ENCODE measurements around the gene TEDC2.

The TEDC2 gene

GRCh38 chr16:2449118-2449517 lies 10.8 kb upstream of the TEDC2 start:
- Mint-ChIP-seq H3K4me1 (peaks cover 8% of the 10 kb centered on the region), H3K9me3 (no peaks in the 10 kb centered on the region), H3K36me3 (ENCODE audit: low read depth) (peaks cover 58% of the 10 kb centered on the region), H3K4me3 (no peak overlapping the region), H3K27me3 (ENCODE audit: low read depth, poor library complexity) (no peaks in the 10 kb centered on the region), H3K27ac (no peak overlapping the region)
- TF ChIP-seq CTCF (IDR thresholded peaks at IDR 0.05), result no peak
- DNase-seq, result no peak

- Mint-ChIP-seq H3K4me1 (peaks cover 8% of the 10 kb centered on the region), H3K4me3 (no peak overlapping the region), H3K36me3 (ENCODE audit: low read depth) (peaks cover 48% of the 10 kb centered on the region), H3K27me3 (ENCODE audit: low read depth, poor library complexity) (peaks cover 2% of the 10 kb centered on the region), H3K9me3 (no peaks in the 10 kb centered on the region), H3K27ac (no peak overlapping the region)
- no peak for DNase-seq
- no peak for TF ChIP-seq CTCF (IDR thresholded peaks at IDR 0.05)
Observed at GRCh38 chr16:2450535-2450934, 9.4 kb upstream of the TEDC2 start.

- Mint-ChIP-seq H3K27me3 (ENCODE audit: low read depth, poor library complexity) (peaks cover 2% of the 10 kb centered on the region), H3K36me3 (ENCODE audit: low read depth) (peaks cover 48% of the 10 kb centered on the region), H3K27ac (no peak overlapping the region), H3K4me3 (no peak overlapping the region), H3K4me1 (peaks cover 8% of the 10 kb centered on the region), H3K9me3 (no peaks in the 10 kb centered on the region)
- no peak for DNase-seq
- no peak for TF ChIP-seq CTCF (IDR thresholded peaks at IDR 0.05)
Observed at GRCh38 chr16:2450975-2451381, 8.9 kb upstream of the TEDC2 start.

- no peak overlapping the region for H3K4me3 Mint-ChIP-seq
Observed at GRCh38 chr16:2451851-2452320, 8.0 kb upstream of the TEDC2 start.

GRCh38 chr16:2452650-2453049 lies 7.3 kb upstream of the TEDC2 start:
- Mint-ChIP-seq H3K27me3 (ENCODE audit: low read depth, poor library complexity) (peaks cover 2% of the 10 kb centered on the region), H3K4me3 (no peak overlapping the region), H3K9me3 (no peaks in the 10 kb centered on the region), H3K36me3 (ENCODE audit: low read depth) (peaks cover 52% of the 10 kb centered on the region), H3K4me1 (peaks cover 8% of the 10 kb centered on the region), H3K27ac (no peak overlapping the region)
- no peak for DNase-seq
- no peak for TF ChIP-seq CTCF (IDR thresholded peaks at IDR 0.05)

More at GRCh38 chr16:2451851-2452320, 8.0 kb upstream of the TEDC2 start:
- no peak for DNase-seq
- Mint-ChIP-seq H3K4me1 (peaks cover 8% of the 10 kb centered on the region), H3K27me3 (ENCODE audit: low read depth, poor library complexity) (peaks cover 2% of the 10 kb centered on the region), H3K9me3 (no peaks in the 10 kb centered on the region), H3K27ac (peak overlapping the region; percentile 84), H3K36me3 (ENCODE audit: low read depth) (peaks cover 45% of the 10 kb centered on the region)
- no peak for TF ChIP-seq CTCF (IDR thresholded peaks at IDR 0.05)

- Mint-ChIP-seq H3K36me3 (ENCODE audit: low read depth) (peaks cover 41% of the 10 kb centered on the region), H3K4me1 (peaks cover 23% of the 10 kb centered on the region), H3K27ac (no peak overlapping the region), H3K9me3 (no peaks in the 10 kb centered on the region), H3K27me3 (ENCODE audit: low read depth, poor library complexity) (peaks cover 2% of the 10 kb centered on the region), H3K4me3 (no peak overlapping the region)
- no peak for DNase-seq
- no peak for TF ChIP-seq CTCF (IDR thresholded peaks at IDR 0.05)
Observed at GRCh38 chr16:2455081-2455845, 4.6 kb upstream of the TEDC2 start.

All from nephron progenitor cell (in vitro differentiated cells).